HepG2 (cell line): ENCODE results near the gene GNG3. TPM values are rescaled to one million over a fixed set of nuclear protein-coding genes. Genes with fewer than 3 reads are reported as not detected.

Experiments
- CREBL2 ChIP-seq: sonication (generic); formaldehyde crosslinking; IDR thresholded peaks from 2 replicates; pipeline ENCODE4 v1.8.1; 2023; ENCODE audit warnings: missing genetic modification reagents, mild to moderate bottlenecking, borderline replicate concordance
- MIXL1 ChIP-seq: IDR thresholded peaks from 2 replicates; pipeline ENCODE4 v1.6.1; 2016
- SMYD3 ChIP-seq: sonication (generic); formaldehyde crosslinking; IDR thresholded peaks from 2 replicates; pipeline ENCODE4 v1.8.1; 2023; ENCODE audit warnings: mild to moderate bottlenecking, missing genetic modification reagents
- SUZ12 ChIP-seq: fragments of 150-350 bp; IDR thresholded peaks from 2 replicates; pipeline ENCODE4 v1.6.1; 2014; ENCODE audit warnings: low read depth, low read length
- TEAD3 ChIP-seq: optimal IDR thresholded peaks from 2 replicates; pipeline ENCODE3; 2016; ENCODE audit warnings: borderline replicate concordance
- ZBTB20 ChIP-seq: sonication (generic); formaldehyde crosslinking; IDR thresholded peaks from 2 replicates; pipeline ENCODE4 v1.8.1; 2023; ENCODE audit warnings: missing genetic modification reagents, low read depth, mild to moderate bottlenecking, borderline replicate concordance
- ZNF446 ChIP-seq: sonication (generic); formaldehyde crosslinking; IDR thresholded peaks from 2 replicates; pipeline ENCODE4 v1.5.0; 2020; ENCODE audit warnings: mild to moderate bottlenecking, missing genetic modification reagents
- ZNF547 ChIP-seq: sonication (generic); formaldehyde crosslinking; IDR thresholded peaks from 2 replicates; pipeline ENCODE4 v1.5.1; 2020; ENCODE audit warnings: mild to moderate bottlenecking, missing genetic modification reagents
- ZNF646 ChIP-seq: sonication (generic); formaldehyde crosslinking; IDR thresholded peaks from 2 replicates; pipeline ENCODE4 v1.9.0; 2021; ENCODE audit warnings: mild to moderate bottlenecking, missing genetic modification reagents
- ZNF780A ChIP-seq: sonication (generic); formaldehyde crosslinking; IDR thresholded peaks from 2 replicates; pipeline ENCODE4 v1.8.0; 2022; ENCODE audit warnings: mild to moderate bottlenecking, missing genetic modification reagents, moderate library complexity
- polyA plus RNA-seq, 8 experiments: library from polyadenylated mRNA; depleted of rRNA in 3 of 8; stranded (reverse) in 7 of 8; unstranded in 1 of 8; fragments of >200 nt; fragmentation: Illumina TruSeq in 4 of 8; extraction: Trizol in 4 of 8; gene quantifications; 2 replicates each; pipeline versions ENCODE4 v1.2.1 to v1.2.3, GENCODE V29; 2011 to 2016; ENCODE audit warnings: low read depth in 4 of 8, missing spikeins in 1 of 8, mixed read lengths in 1 of 8; ENCODE audit not compliant: insufficient read depth in 1 of 8
- total RNA-seq, 5 experiments: library from RNA; depleted of rRNA; stranded (reverse); fragments of >200 nt; fragmentation: Illumina TruSeq; extraction: Trizol; gene quantifications; 2 replicates each; pipeline ENCODE4 v1.2.3, GENCODE V29; 2016; ENCODE audit warnings: low read depth in 1 of 5
- TF ChIP-seq, protein P1 (sequence below), 2 experiments: fragments of 450-650 bp in 1 of 2; sonication (generic) in 1 of 2; formaldehyde crosslinking in 1 of 2; IDR thresholded peaks; 2 replicates each; pipeline versions ENCODE4 v1.6.1 to v1.8.0; 2016 to 2022; ENCODE audit warnings: antibody characterized with exemption in 1 of 2, mild to moderate bottlenecking in 1 of 2, missing genetic modification reagents in 1 of 2
- TF ChIP-seq, protein P2 (sequence below): sonication (generic); formaldehyde crosslinking; IDR thresholded peaks from 2 replicates; pipeline ENCODE4 v1.4.0; 2020; ENCODE audit warnings: missing genetic modification reagents
- TF ChIP-seq, protein P3 (sequence below): sonication (generic); formaldehyde crosslinking; IDR thresholded peaks from 2 replicates; pipeline ENCODE4 v1.4.0; 2020; ENCODE audit warnings: mild to moderate bottlenecking, missing genetic modification reagents

GNG3 gene
- total and polyA plus RNA-seq, 2 of the 13 experiments (the other 11 are each of a cell fraction or from before 2014, with no cell fraction given) = not detected

DNA sequence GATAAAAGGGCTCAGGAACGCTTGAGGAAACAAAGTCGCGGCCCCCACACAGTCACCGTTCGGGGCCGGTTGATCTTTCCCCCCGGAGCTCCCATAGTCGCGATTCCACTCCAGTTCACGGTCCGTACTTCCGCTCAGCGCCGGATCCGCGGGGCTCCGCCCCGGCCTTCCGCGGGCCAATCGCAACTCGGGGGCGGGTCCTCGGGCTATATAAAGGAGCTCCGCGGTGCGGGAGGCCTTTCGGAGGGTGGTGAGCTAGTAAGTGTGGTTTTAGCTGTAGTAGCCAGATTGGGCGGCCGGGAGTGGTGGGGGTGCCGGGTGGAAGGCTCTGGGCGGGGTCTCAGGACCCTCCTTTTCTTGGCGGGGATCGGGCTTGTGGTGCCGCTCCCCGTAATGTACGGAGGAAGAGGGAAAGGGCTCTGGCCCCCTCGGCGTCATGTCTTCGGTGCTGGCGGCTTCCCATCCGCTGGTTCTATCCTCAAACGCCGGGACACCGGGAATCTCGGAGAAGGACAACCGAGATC, 42.3 kb upstream of the GNG3 start, which contains the start of the genes C11orf98 and CSKMT (continued):
- TF ChIP-seq, protein P1, sequence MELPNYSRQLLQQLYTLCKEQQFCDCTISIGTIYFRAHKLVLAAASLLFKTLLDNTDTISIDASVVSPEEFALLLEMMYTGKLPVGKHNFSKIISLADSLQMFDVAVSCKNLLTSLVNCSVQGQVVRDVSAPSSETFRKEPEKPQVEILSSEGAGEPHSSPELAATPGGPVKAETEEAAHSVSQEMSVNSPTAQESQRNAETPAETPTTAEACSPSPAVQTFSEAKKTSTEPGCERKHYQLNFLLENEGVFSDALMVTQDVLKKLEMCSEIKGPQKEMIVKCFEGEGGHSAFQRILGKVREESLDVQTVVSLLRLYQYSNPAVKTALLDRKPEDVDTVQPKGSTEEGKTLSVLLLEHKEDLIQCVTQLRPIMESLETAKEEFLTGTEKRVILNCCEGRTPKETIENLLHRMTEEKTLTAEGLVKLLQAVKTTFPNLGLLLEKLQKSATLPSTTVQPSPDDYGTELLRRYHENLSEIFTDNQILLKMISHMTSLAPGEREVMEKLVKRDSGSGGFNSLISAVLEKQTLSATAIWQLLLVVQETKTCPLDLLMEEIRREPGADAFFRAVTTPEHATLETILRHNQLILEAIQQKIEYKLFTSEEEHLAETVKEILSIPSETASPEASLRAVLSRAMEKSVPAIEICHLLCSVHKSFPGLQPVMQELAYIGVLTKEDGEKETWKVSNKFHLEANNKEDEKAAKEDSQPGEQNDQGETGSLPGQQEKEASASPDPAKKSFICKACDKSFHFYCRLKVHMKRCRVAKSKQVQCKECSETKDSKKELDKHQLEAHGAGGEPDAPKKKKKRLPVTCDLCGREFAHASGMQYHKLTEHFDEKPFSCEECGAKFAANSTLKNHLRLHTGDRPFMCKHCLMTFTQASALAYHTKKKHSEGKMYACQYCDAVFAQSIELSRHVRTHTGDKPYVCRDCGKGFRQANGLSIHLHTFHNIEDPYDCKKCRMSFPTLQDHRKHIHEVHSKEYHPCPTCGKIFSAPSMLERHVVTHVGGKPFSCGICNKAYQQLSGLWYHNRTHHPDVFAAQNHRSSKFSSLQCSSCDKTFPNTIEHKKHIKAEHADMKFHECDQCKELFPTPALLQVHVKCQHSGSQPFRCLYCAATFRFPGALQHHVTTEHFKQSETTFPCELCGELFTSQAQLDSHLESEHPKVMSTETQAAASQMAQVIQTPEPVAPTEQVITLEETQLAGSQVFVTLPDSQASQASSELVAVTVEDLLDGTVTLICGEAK (IDR thresholded peaks at IDR 0.05) = no peak
- TF ChIP-seq, protein P1 (CRISPR knock-in tag; IDR thresholded peaks at IDR 0.05) = no peak
- TF ChIP-seq SMYD3 (peak; percentile 75; the same call in 1 of the 2 replicates), ZNF446 (CRISPR knock-in tag) (no peak), SUZ12 (no peak), ZNF646 (no peak), ZNF780A (no peak), MIXL1 (CRISPR knock-in tag) (peak; percentile 43; the same call in 1 of the 2 replicates), ZNF547 (peak; percentile 55; the same call in 1 of the 2 replicates), ZBTB20 (CRISPR knock-in tag) (0 out of 2 replicates have a peak, but pooled peaks have one; percentile 69), CREBL2 (CRISPR knock-in tag) (no peak), TEAD3 (no peak)
- TF ChIP-seq, protein P2, sequence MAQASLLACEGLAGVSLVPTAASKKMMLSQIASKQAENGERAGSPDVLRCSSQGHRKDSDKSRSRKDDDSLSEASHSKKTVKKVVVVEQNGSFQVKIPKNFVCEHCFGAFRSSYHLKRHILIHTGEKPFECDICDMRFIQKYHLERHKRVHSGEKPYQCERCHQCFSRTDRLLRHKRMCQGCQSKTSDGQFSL (CRISPR knock-in tag) = peak; percentile 90
- TF ChIP-seq, protein P3, sequence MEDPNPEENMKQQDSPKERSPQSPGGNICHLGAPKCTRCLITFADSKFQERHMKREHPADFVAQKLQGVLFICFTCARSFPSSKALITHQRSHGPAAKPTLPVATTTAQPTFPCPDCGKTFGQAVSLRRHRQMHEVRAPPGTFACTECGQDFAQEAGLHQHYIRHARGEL (CRISPR knock-in tag) = 0 out of 2 replicates have a peak, but pooled peaks have one; percentile 32
